Stimulated activated CD4-positive, alpha-beta T cell treated with anti-CD3 and anti-CD28 coated beads, TNF-alpha, amount 100 ng/mL, for 1 hour (primary cell): ENCODE results near the gene FAT1.
"Not testable (repeated sequence)": the region's sequence is repeated elsewhere in the genome, so short reads cannot be mapped to it uniquely, and the experiment has no call there.

Experiments used
- DNase-seq, 3 donors: peaks; one replicate each; pipeline ENCODE4 v3.0.0-alpha.2; 2020; ENCODE audit warnings: low read depth in 3 of 3, low spot score in 1 of 3

FAT1 gene, protein sequence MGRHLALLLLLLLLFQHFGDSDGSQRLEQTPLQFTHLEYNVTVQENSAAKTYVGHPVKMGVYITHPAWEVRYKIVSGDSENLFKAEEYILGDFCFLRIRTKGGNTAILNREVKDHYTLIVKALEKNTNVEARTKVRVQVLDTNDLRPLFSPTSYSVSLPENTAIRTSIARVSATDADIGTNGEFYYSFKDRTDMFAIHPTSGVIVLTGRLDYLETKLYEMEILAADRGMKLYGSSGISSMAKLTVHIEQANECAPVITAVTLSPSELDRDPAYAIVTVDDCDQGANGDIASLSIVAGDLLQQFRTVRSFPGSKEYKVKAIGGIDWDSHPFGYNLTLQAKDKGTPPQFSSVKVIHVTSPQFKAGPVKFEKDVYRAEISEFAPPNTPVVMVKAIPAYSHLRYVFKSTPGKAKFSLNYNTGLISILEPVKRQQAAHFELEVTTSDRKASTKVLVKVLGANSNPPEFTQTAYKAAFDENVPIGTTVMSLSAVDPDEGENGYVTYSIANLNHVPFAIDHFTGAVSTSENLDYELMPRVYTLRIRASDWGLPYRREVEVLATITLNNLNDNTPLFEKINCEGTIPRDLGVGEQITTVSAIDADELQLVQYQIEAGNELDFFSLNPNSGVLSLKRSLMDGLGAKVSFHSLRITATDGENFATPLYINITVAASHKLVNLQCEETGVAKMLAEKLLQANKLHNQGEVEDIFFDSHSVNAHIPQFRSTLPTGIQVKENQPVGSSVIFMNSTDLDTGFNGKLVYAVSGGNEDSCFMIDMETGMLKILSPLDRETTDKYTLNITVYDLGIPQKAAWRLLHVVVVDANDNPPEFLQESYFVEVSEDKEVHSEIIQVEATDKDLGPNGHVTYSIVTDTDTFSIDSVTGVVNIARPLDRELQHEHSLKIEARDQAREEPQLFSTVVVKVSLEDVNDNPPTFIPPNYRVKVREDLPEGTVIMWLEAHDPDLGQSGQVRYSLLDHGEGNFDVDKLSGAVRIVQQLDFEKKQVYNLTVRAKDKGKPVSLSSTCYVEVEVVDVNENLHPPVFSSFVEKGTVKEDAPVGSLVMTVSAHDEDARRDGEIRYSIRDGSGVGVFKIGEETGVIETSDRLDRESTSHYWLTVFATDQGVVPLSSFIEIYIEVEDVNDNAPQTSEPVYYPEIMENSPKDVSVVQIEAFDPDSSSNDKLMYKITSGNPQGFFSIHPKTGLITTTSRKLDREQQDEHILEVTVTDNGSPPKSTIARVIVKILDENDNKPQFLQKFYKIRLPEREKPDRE (N-terminal part only)

DNA sequence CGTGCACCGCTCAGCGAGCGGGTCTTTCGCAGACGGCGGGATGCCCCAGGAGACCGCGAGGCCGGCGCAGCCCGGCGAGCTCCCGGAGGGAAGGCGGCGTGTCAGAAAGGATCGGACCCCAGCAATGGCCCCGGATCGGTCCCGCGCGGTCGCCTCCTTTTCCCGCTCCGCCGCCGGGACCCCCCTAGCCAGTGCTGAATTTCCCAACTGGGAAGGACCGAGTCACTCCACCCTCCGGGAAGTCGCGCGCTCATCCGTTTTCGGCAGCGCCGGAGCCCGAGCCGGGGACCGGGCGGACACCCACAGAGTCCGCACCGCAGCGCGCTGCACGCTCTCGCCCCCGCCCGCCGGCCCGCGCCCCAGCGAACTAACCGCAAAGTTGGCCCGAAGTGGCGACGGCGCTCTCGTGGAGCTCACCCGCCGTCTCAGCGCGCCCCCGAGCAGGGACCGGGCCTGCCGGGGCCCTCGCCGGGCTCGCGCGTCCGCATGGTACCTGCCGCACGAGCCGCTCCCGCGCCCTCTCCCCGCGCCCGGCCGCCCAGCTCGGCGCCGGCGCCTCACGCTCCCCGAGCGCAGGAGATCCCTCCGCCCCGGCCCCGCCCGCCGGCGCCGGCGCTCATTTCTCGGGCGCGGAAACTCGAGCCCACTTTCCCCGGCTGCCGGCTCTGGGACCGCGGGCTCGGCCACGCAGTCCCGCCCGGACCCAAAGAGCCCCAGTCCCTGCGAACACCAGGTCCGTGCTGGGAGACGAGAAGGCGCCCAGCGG is at the start of gene FAT1:
Gene FAT1 (minus strand): TSS at position 565 of the 766 bp plus-strand sequence. CDS start 14,029 bp downstream, outside the sequence.
- DNase-seq: no peak

- DNase-seq: no peak
Measured at GRCh38 chr4:186772936-186773487, 49.4 kb upstream of the FAT1 start.

DNA sequence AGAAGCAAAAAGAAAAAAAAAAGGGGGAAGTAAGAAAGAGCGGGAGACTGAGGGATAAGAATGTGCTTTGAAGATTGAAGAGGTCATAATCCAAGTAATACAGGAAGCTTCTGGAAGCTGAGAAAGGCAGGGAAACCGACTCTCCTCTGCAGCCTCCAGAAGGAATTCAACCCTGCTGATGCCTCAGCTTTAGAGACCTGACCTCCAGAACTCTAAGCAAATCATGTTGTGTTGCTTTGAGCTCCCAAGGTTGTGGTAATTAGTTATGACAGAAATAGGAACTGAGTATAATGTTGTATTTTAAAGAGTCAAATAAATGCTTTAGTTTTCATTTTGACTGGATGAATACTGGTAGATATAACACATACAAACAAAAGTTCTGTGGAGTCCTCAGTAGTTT is 48.0 kb upstream of the FAT1 start:
- no peak for DNase-seq

DNA sequence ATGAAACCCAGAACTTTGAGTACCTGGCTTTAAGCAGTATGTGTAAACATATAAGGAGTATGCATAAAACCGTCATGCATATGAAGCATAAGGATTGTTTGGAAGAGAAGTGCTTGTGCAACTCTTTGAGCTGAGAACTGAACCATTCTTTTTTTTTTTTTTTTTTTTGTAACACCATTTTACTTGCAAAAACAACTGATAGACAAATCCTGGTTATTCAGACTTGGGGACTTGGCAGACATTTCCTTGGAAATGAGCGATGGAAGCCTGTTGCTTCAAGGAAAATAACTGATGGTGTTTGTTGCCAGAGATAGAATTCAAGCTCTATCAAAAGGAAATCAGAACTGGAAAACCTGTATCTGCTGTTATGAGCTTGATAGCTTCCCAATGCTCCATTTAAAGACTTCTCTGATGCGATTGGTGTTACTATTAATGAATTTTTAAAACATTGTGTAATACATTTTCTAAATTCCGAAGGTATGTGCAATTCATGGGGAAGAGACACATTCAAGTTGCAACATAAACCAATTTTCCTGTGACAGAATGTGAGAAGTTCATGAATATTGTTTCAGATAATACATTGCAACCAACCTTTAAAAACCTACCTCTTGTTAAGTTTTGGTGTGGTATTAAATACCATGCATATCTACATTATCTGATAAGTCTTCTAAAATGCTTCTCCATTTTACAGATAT is 47.0 kb upstream of the FAT1 start:
- DNase-seq: no peak

DNA sequence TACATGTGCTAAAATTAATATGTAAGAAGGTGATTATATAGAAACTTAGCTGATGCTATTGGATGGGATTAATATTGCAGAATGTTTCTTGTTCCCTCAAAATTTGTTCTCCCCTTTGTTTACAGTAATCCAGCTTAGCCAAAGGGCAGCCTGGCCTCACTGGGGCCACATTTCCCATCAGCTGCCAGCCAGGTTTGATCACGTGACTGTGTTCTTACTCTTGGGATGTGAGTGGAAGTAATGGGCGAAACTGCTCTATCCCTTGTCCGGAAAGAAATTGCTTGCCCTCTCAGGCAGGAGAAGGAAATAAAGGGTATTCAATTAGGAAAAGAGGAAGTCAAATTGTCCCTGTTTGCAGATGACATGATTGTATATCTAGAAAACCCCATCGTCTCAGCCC is 44.1 kb upstream of the FAT1 start:
- DNase-seq: no peak

- DNase-seq: no peak
Measured at GRCh38 chr4:186765673-186766546, 42.3 kb upstream of the FAT1 start.

- DNase-seq: no peak
Measured at GRCh38 chr4:186765138-186765537, 41.5 kb upstream of the FAT1 start.

- no peak for DNase-seq
Measured at GRCh38 chr4:186764457-186764856, 40.8 kb upstream of the FAT1 start.

DNA sequence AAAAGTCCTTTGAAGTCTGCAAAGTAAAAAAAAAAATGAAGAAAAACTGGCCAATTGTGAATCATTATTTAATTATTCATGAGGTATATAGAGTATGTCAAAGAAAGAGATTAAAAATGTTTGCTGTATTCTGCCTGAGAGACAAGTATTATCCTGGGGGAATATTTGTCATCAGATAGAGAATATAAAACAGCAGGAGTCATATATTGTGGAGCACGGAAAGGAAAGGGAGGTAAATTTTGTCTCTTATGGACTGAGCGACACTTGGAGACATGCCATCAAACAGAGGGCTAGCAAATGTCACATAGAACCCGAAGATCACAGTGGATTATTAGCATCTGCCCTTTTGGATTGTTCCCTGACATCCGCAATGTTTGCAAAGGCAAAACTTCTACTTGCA is 39.2 kb upstream of the FAT1 start:
- DNase-seq: no peak

DNA sequence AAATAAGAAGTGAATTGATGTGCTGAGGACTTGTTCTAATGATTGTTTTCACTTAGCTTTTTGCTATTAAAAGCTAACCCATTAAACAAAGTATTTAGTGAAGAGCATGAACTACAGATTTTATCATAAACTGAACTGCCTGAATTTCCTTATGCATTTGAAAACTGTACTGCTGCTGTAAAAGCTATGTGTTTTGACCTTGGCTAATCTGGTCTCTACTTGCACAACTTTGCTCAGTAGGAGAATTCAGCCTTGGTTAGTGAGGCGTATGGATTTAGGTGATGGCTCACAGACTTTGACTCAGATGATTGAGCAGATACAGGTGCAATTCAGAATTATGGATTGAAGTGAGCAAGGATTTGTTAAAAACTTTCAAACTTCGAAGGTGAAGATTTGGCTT is 38.7 kb upstream of the FAT1 start:
- DNase-seq: no peak

GRCh38 chr4:186761956-186762355 is 38.3 kb upstream of the FAT1 start:
- DNase-seq: not testable (repeated sequence)

DNA sequence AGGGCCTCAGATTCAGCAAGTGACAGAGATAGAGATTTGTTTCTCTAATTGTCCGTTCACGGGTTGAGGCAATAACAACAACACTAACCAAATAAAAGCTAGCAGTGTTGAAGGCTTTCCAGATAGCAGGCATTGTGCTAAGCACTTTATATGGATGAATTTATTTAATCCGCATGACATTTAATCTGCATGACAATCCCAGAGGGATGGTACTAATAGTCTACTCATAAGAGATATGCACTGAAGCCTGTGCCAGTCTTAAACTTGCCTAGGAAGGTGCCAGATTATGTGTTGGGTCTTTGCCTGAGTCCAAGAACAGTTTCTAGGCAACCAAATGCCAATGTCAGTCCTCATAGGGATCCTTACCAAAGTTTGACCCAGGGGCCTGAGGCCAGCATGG is 37.7 kb upstream of the FAT1 start:
- DNase-seq: no peak

- no peak for DNase-seq
Measured at GRCh38 chr4:186760576-186760975, 36.9 kb upstream of the FAT1 start.

- no peak for DNase-seq
Measured at GRCh38 chr4:186759990-186760389, 36.3 kb upstream of the FAT1 start.

DNA sequence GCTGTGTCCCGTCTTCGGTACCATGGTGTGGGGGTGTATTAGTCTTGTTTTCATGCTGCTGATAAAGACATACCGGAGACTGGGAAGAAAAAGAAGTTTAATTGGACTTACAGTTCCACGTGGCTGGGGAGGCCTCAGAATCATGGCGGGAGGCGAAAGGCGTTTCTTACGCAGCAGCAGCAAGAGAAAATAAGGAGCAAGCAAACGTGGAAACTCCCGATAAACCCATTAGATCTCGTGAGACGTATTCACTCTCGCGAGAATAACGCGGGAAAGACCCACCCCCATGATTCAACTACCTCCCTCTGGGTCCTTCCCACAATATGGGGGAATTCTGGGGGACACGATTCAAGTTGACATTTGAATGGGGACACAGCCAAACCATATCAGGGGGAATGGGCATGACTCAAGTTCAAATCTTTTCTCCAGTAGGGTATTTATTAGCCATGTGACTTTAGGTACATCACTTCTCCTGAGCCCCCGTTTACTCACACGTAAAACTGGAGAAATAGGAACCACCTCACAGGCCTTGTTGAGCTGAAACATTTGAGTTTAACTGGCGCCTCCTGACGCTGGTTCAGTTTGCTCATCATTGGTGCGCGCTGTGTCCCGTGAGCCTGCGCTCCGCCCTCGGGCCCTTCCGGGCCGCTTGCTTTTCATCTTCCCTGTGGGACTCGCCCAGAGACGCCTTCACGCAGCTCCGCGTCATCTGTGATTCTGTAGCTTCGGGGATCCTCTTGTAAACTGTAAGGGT is 35.5 kb upstream of the FAT1 start:
- DNase-seq: no peak

DNA sequence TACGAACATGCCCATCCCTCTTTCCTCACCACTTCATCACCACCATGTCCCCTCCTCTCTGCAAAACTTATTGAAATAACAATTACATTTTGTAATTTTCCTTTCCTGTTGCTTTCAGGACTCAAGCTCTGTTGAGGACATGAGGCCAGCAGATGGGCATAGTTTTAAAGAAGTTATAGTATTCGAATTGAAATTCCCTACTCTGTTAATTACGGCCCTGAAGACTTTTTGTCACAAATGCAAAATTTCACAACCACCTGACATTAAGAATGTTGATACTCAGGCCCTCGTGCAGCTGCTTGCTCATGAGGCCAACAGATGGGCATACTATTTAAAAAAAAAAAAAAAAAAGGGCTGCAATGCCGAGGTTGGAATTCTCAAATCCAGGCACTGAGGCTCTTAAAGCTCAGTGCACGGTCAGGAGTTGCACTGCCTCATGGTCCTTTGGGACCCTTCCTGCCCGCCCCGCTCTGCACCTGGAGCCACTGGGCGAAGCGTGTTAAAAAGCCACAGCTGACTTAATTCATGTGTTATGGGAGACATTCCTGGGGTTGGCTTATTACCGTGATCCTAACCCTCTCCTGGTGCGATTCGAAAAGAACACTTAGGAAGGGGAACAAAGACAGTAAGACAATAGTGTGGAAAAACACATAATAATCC is 34.2 kb upstream of the FAT1 start:
- no peak for DNase-seq

- not testable (repeated sequence) for DNase-seq
Measured at GRCh38 chr4:186756550-186756949, 32.9 kb upstream of the FAT1 start.
